Measurements from ENCODE around the gene BICDL1. TPM values are rescaled to one million over a fixed set of nuclear protein-coding genes. Genes with fewer than 3 reads are reported as not detected.
A peak's percentile ranks its signal among the peaks of the same experiment; 100 is the strongest.
"Not testable (repeated sequence)": the region's sequence is repeated elsewhere in the genome, so short reads cannot be mapped to it uniquely, and the experiment has no call there.

Gene BICDL1
- total and polyA plus RNA-seq, 3 donors from 2014 or later = 41.4 to 131 (median 78.3) TPM

DNA sequence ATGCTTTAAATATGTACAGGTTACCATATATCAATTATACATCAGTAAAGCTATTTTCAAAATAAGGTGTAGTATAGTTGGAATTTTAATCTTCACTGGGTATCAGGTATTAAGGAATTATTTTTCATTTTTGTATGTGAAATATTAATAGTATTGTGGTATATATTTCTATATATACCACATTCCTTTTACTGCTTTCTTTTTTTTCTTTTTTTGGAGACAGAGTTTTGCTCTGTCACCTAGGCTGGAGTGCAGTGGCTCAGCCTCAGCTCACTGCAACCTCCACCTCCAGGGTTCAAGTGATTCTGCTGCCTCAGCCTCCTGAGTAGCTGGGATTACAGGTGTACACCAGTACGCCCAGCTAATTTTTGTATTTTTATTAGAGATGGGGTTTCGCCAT lies 36.6 kb downstream of the BICDL1 start:
- intact Hi-C loops (cut with DNase I; ENCODE audit: low total_unique reads) = no loop called here
- no peaks in the 10 kb centered on the region for H3K4me1 ChIP-seq
- 87 to 100% methylated on average over 2 of the region's 2 CpGs for WGBS, 2 donors
- H3K4me3 ChIP-seq = no peak overlapping the region
- no peak overlapping the region for H3K27ac ChIP-seq
- no peak for DNase-seq
- TF ChIP-seq POLR2A (IDR thresholded peaks at IDR 0.05) = no peak
- TF ChIP-seq, protein P1, sequence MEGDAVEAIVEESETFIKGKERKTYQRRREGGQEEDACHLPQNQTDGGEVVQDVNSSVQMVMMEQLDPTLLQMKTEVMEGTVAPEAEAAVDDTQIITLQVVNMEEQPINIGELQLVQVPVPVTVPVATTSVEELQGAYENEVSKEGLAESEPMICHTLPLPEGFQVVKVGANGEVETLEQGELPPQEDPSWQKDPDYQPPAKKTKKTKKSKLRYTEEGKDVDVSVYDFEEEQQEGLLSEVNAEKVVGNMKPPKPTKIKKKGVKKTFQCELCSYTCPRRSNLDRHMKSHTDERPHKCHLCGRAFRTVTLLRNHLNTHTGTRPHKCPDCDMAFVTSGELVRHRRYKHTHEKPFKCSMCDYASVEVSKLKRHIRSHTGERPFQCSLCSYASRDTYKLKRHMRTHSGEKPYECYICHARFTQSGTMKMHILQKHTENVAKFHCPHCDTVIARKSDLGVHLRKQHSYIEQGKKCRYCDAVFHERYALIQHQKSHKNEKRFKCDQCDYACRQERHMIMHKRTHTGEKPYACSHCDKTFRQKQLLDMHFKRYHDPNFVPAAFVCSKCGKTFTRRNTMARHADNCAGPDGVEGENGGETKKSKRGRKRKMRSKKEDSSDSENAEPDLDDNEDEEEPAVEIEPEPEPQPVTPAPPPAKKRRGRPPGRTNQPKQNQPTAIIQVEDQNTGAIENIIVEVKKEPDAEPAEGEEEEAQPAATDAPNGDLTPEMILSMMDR (IDR thresholded peaks at IDR 0.05) = no peak
- no peaks in the 10 kb centered on the region for H3K27me3 ChIP-seq
- no peaks in the 10 kb centered on the region for H3K36me3 ChIP-seq (ENCODE audit: low read depth, missing control alignments)
- H3K9me3 ChIP-seq = no peaks in the 10 kb centered on the region

DNA sequence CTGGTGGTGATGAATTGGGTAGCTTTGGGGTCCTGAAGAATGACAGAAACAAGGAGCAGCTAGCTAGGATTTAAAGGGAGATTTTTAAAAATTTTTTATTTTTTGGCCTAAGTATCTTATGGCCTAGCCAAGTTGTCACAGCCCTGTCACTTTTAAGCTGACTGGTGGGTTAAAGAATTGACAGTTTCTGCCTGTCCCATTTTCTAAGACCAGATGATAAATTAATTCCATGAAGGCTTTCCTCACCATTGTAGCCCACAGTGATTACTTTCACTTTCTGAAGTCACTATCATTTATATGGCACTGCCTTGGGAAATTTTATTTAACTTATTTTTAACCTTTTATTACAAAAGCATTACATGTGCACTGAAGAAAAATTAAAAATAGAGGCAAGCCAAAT lies 43.2 kb downstream of the BICDL1 start:
- intact Hi-C loops (cut with DNase I; ENCODE audit: low total_unique reads) = no loop called here

DNA sequence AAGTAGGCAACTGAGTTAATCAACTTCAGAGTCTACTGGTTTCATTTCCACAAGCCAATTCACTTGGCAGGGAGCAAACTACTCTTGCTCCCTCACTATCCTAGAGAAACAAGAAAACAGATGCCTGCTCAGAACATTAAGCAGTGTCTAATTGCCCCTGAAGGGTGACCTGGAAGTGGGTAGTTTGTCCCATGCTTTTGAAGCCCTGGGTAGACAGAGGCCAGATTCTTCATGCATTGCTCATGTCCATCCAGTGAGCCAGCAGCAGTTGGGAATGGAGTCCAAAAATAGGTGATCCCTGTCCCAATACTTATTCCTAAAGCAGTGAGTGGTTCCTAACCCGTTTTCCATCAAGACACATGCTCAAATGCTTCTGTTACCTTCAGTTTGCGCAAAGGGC lies 48.8 kb downstream of the BICDL1 start:
- intact Hi-C loops (cut with DNase I; ENCODE audit: low total_unique reads) = no loop called here
- Histone ChIP-seq H3K4me3 (no peak overlapping the region), H3K27ac (no peak overlapping the region), H3K9me3 (no peaks in the 10 kb centered on the region), H3K27me3 (no peaks in the 10 kb centered on the region), H3K36me3 (ENCODE audit: low read depth, missing control alignments) (no peaks in the 10 kb centered on the region), H3K4me1 (no peaks in the 10 kb centered on the region)
- DNase-seq = no peak
- TF ChIP-seq, protein P1 (IDR thresholded peaks at IDR 0.05) = no peak
- TF ChIP-seq POLR2A (IDR thresholded peaks at IDR 0.05) = no peak
- WGBS, 2 donors = 78 to 93% methylated on average over 2 of the region's 2 CpGs

More for the DNA sequence above, 43.2 kb downstream of the BICDL1 start:
- Histone ChIP-seq H3K36me3 (ENCODE audit: low read depth, missing control alignments) (no peaks in the 10 kb centered on the region), H3K27me3 (no peaks in the 10 kb centered on the region), H3K9me3 (no peaks in the 10 kb centered on the region), H3K27ac (no peak overlapping the region), H3K4me3 (no peak overlapping the region), H3K4me1 (no peaks in the 10 kb centered on the region)
- TF ChIP-seq, protein P1 (IDR thresholded peaks at IDR 0.05) = no peak
- no peak for TF ChIP-seq POLR2A (IDR thresholded peaks at IDR 0.05)
- no peak for DNase-seq

DNA sequence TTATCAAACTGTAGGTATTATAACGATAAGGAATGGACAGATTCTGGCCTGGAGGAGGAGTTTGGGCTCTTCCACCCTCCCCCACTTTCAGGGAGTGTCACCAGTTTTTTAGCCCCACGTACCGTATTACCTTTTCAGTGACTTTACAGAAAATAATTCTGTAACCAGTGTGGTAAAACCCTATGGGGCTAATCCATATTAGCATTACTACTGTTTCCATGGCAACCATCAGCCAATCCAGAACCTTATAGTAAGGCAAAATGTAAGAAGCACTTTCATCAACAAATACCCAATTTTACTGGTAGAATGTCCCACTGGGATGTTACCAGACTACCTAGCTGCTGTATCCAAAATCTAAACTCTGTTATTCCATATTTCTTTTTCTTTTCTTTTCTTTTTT lies 50.7 kb downstream of the BICDL1 start:
- H3K4me1 ChIP-seq = no peaks in the 10 kb centered on the region
- WGBS, 2 donors = 85 to 86% methylated on average over 3 of the region's 3 CpGs
- no peak for TF ChIP-seq POLR2A (IDR thresholded peaks at IDR 0.05)
- TF ChIP-seq, protein P1 (IDR thresholded peaks at IDR 0.05) = no peak

DNA sequence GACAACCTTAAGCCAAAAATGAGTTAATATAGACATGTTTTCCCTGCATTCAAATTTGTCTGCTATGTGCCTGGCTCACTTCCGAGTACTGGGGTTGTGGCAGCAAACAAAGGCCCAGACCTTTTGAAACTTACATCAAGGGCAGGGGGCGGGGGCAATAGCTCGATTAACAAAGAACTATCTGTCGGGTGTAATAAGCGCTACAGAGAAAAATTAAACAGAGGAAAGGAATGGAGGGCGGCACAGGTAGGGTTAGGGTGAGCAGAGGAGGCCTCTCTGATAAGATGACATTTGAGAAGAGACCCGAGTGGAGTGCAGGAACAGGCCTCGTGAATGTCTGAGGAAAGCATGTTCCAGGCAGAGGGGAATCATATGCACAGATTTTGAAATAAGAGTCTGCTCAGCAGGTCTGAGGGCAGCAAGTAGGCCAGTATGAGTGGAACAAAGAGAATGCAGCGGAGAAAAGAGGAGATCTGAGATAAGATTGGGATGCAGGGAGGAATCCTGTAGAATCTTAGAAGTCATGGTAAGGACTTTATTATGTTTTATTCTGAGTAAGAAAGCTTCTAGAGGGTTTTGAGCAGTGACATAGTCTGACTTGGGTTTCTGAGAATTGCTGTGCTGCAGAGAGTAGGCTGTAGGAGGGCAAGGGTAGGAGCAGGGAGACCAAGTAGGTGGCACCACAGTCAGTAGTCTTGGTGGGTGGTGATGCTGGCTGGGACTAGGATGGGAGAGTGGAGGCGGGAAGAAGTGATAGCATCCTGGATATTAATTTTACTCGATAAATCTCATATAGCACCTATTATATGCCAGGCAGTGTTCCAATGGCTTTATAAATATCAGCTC lies 52.6 kb downstream of the BICDL1 start:
- intact Hi-C loops (cut with DNase I; ENCODE audit: low total_unique reads) = no loop called here
- Histone ChIP-seq H3K36me3 (ENCODE audit: low read depth, missing control alignments) (no peaks in the 10 kb centered on the region), H3K4me3 (no peak overlapping the region), H3K27ac (no peak overlapping the region), H3K27me3 (no peaks in the 10 kb centered on the region), H3K4me1 (no peaks in the 10 kb centered on the region), H3K9me3 (no peaks in the 10 kb centered on the region)
- TF ChIP-seq, protein P1 (IDR thresholded peaks at IDR 0.05) = no peak
- TF ChIP-seq POLR2A (IDR thresholded peaks at IDR 0.05) = no peak
- peak; percentile 21 for DNase-seq
- whole genome bisulfite sequencing, 2 donors = 57 to 59% methylated on average over 11 of the region's 11 CpGs

More for the DNA sequence above, 50.7 kb downstream of the BICDL1 start:
- Histone ChIP-seq H3K9me3 (no peaks in the 10 kb centered on the region), H3K36me3 (ENCODE audit: low read depth, missing control alignments) (no peaks in the 10 kb centered on the region), H3K27me3 (no peaks in the 10 kb centered on the region), H3K27ac (no peak overlapping the region), H3K4me3 (no peak overlapping the region)
- DNase-seq = no peak
- intact Hi-C loops (cut with DNase I; ENCODE audit: low total_unique reads) = no loop called here

DNA sequence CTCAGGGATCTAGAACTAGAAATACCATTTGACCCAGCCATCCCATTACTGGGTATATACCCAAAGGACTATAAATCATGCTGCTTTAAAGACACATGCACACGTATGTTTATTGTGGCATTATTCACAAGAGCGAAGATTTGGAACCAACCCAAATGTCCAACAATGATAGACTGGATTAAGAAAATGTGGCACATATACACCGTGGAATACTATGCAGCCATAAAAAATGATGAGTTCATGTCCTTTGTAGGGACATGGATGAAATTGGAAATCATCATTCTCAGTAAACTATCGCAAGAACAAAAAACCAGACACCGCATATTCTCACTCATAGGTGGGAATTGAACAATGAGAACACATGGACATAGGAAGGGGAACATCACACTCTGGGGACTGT lies 56.3 kb downstream of the BICDL1 start:
- DNase-seq; H3K9me3 ChIP-seq; intact Hi-C loops (cut with DNase I; ENCODE audit: low total_unique reads); H3K4me3 ChIP-seq; H3K36me3 ChIP-seq (ENCODE audit: low read depth, missing control alignments); H3K4me1 ChIP-seq; H3K27me3 ChIP-seq; H3K27ac ChIP-seq: not testable (repeated sequence)
- WGBS, 2 donors = 79% methylated on average over 5 of the region's 5 CpGs; no CpG with 5 or more reads in 1 of the 2 donors

Measured in testis (tissue), 3 donors.